HEK293T (cell line): ENCODE data around the gene SMAD6.
"Not testable (repeated sequence)": the region's sequence is repeated elsewhere in the genome, so short reads cannot be mapped to it uniquely, and the experiment has no call there.

Experiments
- CTCF ChIA-PET: fragments of 350-600 bp; formaldehyde crosslinking; extraction: SDS; loops from one replicate; lab custom pipeline; 2021; ENCODE audit warnings: antibody characterized with exemption, inconsistent platforms; lab: Yijun Ruan, JAX
- POLR2A ChIA-PET: fragments of 350-600 bp; formaldehyde crosslinking; extraction: SDS; loops from one replicate; lab custom pipeline; 2020; ENCODE audit warnings: antibody characterized with exemption, inconsistent platforms; lab: Yijun Ruan, JAX
- DNase-seq: peaks from one replicate; pipeline ENCODE4 v3.0.0; 2012; ENCODE audit warnings: mixed read lengths; ENCODE audit errors: extremely low spot score
- ARNT ChIP-seq: fragments of 450-650 bp; IDR thresholded peaks from 2 replicates; pipeline ENCODE4 v1.6.1; 2017; ENCODE audit warnings: mild to moderate bottlenecking
- BHLHE40 ChIP-seq: fragments of 450-650 bp; IDR thresholded peaks from 2 replicates; pipeline ENCODE4 v1.6.1; 2016; ENCODE audit warnings: mild to moderate bottlenecking, moderate library complexity, borderline replicate concordance
- CTBP1 ChIP-seq: fragments of 450-650 bp; IDR thresholded peaks from 2 replicates; pipeline ENCODE4 v1.6.1; 2016; ENCODE audit warnings: borderline replicate concordance
- ELF4 ChIP-seq: fragments of 450-650 bp; IDR thresholded peaks from 2 replicates; pipeline ENCODE4 v1.6.1; 2017; ENCODE audit warnings: antibody characterized with exemption
- FOXA1 ChIP-seq: fragments of 450-650 bp; IDR thresholded peaks from 2 replicates; pipeline ENCODE4 v1.6.1; 2016; ENCODE audit warnings: mild to moderate bottlenecking
- FOXK2 ChIP-seq: fragments of 450-650 bp; IDR thresholded peaks from 2 replicates; pipeline ENCODE4 v1.6.1; 2016; ENCODE audit warnings: mild to moderate bottlenecking
- FOXM1 ChIP-seq: fragments of 450-650 bp; IDR thresholded peaks from 2 replicates; pipeline ENCODE4 v1.6.1; 2017; ENCODE audit warnings: mild to moderate bottlenecking, borderline replicate concordance
- HDGF ChIP-seq: fragments of 450-650 bp; IDR thresholded peaks from 2 replicates; pipeline ENCODE4 v1.6.1; 2017; ENCODE audit warnings: antibody characterized with exemption, borderline replicate concordance
- L3MBTL2 ChIP-seq: fragments of 450-650 bp; conservative IDR thresholded peaks from 2 replicates; pipeline ENCODE4 v1.6.1; 2016; ENCODE audit warnings: mild to moderate bottlenecking
- LEF1 ChIP-seq: fragments of 450-650 bp; IDR thresholded peaks from 2 replicates; pipeline ENCODE4 v1.6.1; 2017; ENCODE audit warnings: mild to moderate bottlenecking, borderline replicate concordance
- NFRKB ChIP-seq: fragments of 450-650 bp; IDR thresholded peaks from 2 replicates; pipeline ENCODE4 v1.6.1; 2016; ENCODE audit warnings: mild to moderate bottlenecking, moderate library complexity
- SP1 ChIP-seq: fragments of 450-650 bp; IDR thresholded peaks from 2 replicates; pipeline ENCODE4 v1.6.1; 2017
- SUZ12 ChIP-seq: fragments of 450-650 bp; IDR thresholded peaks from 2 replicates; pipeline ENCODE4 v1.6.1; 2016; ENCODE audit warnings: mild to moderate bottlenecking
- TARDBP ChIP-seq: fragments of 450-650 bp; IDR thresholded peaks from 2 replicates; pipeline ENCODE4 v1.6.1; 2016
- ZNF384 ChIP-seq: fragments of 450-650 bp; IDR thresholded peaks from 2 replicates; pipeline ENCODE4 v1.6.1; 2016
- TF ChIP-seq, protein P1 (sequence below): fragments of 450-650 bp; IDR thresholded peaks from 2 replicates; pipeline ENCODE4 v1.6.1; 2016

SMAD6 gene

DNA sequence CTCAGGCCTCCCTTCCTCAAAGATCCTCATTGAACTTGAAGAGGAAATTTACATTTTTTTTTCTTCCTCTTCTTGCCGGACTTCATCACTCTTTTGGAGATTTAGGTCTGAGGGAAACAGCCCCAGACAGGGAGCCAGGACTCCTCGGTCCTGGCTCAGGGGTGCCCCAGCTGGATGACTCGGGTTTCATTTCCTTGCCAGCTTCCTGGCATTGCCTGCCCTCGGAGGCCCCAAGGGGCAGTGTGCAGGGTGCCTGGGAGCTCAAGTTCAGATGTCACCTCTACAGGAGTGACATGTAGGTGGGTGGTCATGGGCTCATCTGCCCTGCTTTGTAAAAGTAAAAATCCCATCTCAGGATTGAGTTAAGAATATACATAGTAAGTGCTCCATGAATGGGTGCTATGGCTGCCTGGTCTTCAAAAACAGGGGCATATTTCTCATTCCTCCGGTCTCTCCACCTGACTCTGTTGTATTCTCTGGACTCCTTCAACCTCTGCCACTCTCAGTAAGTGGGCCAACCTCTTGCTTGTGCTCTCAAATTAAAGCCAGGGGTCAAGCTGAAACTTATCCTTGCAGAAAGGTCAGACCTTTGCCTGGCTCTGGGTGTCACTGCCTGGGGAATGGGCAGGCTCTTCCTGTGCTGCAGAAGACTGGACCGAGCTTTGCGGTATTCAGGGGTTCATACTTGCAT is 51.8 kb downstream of the SMAD6 start:
- DNase-seq = no peak
- CTCF ChIA-PET = interaction anchor here (0.9 kb wide), 1 partner anchor 98 kb away, joined by 3 read pairs; no protein-coding TSS in a partner anchor
- TF ChIP-seq HDGF = no peak
- no peak for TF ChIP-seq SP1
- TF ChIP-seq NFRKB = no peak
- TF ChIP-seq FOXA1 = no peak
- no peak for TF ChIP-seq ZNF384
- TF ChIP-seq SUZ12 = no peak
- TF ChIP-seq CTBP1 = no peak
- no peak for TF ChIP-seq L3MBTL2
- TF ChIP-seq ARNT = no peak
- no peak for TF ChIP-seq TARDBP
- no peak for TF ChIP-seq ELF4
- TF ChIP-seq BHLHE40 = no peak
- POLR2A ChIA-PET = no interaction called here

DNA sequence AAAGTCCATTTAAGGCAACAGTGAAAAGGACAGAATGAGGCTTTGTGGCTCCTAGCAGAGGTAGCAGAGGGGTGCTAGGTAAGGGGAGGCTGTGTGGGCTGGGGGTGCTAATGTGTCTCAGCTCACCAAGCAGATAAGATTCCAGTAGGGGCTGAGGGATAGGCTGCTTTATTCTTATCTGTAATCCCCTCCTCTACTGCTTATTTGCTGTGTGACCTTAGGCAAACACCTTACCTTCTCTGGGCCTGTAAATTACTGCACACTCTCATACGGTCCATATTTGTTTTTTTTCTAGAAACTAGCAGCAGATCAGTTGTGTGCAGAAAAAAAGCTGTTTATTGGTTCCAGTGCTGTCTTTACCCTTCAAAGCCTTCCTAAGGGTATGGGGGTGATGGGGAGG is 52.8 kb downstream of the SMAD6 start:
- DNase-seq = no peak
- TF ChIP-seq, protein P1, sequence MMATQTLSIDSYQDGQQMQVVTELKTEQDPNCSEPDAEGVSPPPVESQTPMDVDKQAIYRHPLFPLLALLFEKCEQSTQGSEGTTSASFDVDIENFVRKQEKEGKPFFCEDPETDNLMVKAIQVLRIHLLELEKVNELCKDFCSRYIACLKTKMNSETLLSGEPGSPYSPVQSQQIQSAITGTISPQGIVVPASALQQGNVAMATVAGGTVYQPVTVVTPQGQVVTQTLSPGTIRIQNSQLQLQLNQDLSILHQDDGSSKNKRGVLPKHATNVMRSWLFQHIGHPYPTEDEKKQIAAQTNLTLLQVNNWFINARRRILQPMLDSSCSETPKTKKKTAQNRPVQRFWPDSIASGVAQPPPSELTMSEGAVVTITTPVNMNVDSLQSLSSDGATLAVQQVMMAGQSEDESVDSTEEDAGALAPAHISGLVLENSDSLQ = no peak
- TF ChIP-seq LEF1 (no peak), BHLHE40 (no peak), SUZ12 (no peak), ZNF384 (no peak), CTBP1 (no peak)
- POLR2A ChIA-PET = no interaction called here
- CTCF ChIA-PET = no interaction called here

DNA sequence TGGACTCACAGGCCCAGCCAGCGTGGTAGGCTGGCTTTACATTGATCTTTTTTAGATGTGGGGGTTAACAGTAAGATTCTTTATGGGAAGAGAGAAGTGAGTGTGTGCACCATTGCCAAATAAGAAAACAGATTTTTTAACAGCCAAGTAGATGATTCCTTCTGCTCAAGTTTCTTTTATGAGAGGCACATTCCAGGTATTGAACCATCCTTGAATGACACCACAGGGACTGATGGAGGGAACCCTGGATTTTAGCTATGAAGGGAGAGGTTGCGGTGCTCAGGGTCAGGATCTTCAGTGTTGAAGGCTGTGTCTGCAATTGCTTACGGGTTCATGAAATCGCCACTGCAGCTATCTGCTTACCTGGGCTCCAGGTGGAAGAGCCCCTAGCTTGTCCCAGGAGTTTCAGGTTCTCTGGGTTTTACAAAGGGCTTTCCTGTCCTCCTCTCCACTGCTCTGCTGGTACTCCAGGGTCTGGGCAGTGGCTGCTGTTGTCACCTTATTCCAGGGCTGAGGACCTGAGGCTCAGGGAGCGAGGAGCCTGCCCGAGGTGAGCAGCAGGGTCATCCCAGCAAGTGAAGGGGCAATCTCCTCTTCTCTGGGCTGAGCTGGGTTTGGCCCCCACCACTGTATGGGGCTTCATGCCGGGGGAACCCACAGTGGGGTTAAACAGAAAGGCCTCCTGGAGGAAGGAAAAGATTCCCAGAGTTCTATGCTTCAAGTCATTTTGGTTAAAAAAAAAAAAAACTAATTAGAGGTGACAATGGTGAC is 53.4 kb downstream of the SMAD6 start:
- ChIA-PET POLR2A (no interaction called here), CTCF (interaction anchor here (0.6 to 0.7 kb wide), 2 partner anchors 13 to 35 kb away, joined by 5 to 6 read pairs; no protein-coding TSS in a partner anchor)
- no peak for TF ChIP-seq SP1
- TF ChIP-seq BHLHE40 = no peak
- TF ChIP-seq NFRKB = no peak
- TF ChIP-seq ZNF384 = no peak
- no peak for TF ChIP-seq SUZ12
- no peak for TF ChIP-seq FOXA1
- TF ChIP-seq LEF1 = no peak
- TF ChIP-seq, protein P1 = no peak
- no peak for TF ChIP-seq CTBP1
- TF ChIP-seq FOXM1 = no peak
- TF ChIP-seq FOXK2 = no peak
- TF ChIP-seq TARDBP = no peak
- no peak for TF ChIP-seq ARNT
- TF ChIP-seq HDGF = no peak
- no peak for TF ChIP-seq ELF4
- TF ChIP-seq L3MBTL2 = no peak
- DNase-seq = no peak

DNA sequence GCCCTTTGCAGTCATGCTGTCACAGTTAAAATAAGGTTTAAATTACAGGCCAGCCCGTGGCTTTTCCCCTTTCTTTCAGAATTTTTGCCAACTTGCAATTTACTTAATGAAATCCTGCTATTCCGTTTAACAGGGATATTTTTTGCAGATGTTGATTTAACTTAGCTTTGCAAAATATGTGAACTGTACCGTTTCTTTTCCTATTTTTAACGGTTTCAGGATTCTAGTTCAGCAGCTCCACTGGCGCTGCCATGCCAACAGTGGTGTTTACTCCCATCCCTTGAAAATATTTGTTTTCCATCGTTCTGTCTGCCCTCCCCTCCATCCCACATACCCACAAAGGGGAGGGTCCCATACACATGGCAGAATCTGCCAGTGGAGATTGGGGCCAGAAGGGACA is 54.3 kb downstream of the SMAD6 start:
- CTCF ChIA-PET = interaction anchor here (0.6 to 0.7 kb wide), 2 partner anchors 12 to 35 kb away, joined by 5 to 6 read pairs; no protein-coding TSS in a partner anchor
- DNase-seq = no peak
- TF ChIP-seq FOXM1 (no peak), NFRKB (no peak), ZNF384 (no peak), ARNT (no peak), CTBP1 (no peak), HDGF (no peak), L3MBTL2 (no peak), LEF1 (no peak), ELF4 (no peak), SUZ12 (no peak), FOXA1 (no peak), FOXK2 (no peak), TARDBP (no peak), SP1 (no peak), BHLHE40 (no peak)
- TF ChIP-seq, protein P1 = no peak
- POLR2A ChIA-PET = no interaction called here

DNA sequence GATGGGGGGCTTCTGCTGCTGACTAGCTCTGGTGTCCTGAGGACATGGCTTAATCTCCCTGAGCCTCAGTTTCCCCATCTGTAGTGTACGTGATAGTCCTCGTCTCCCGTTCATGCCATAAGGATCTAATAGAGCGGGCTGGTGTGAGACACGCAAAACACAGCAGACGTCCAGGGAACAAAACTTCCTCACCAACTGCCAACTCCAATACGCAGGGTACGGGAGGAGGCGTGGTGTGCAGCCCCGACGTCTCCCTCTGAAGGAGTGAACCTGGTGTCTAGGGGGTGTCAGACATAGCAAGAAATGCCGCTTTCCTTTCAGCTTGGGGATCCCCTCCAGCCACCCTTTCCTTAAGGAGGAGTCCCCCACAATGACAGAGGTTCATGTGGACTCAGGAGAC is 55.0 kb downstream of the SMAD6 start:
- CTCF ChIA-PET = no interaction called here
- POLR2A ChIA-PET = no interaction called here
- no peak for DNase-seq
- TF ChIP-seq SP1 (no peak), BHLHE40 (no peak)

DNA sequence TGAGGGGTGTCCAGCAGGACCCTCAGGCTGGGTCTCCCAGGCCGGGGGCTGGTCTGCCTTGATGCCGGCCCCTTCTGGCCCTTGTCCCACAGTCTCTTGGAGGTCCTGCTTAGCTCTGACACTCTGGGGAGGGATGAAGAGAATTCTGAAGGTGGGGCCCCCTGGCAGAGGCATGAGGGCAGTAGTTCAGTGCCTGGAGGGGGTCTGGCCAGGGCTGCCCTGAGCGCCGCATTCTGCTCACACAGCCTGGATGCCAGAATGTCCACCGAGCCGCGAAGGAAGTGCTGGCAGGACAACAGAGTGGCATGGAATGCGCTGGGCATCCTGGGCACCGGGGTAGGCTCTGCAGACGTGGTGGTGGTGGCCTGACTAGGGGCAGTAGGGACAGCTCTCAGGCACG is 55.5 kb downstream of the SMAD6 start:
- DNase-seq = no peak
- CTCF ChIA-PET = no interaction called here
- TF ChIP-seq FOXA1 (no peak), ELF4 (no peak), BHLHE40 (no peak), FOXK2 (no peak), CTBP1 (no peak), TARDBP (no peak), NFRKB (no peak), LEF1 (no peak), ZNF384 (no peak), HDGF (no peak), L3MBTL2 (no peak), SUZ12 (no peak), FOXM1 (no peak), ARNT (no peak)
- TF ChIP-seq, protein P1 = no peak
- POLR2A ChIA-PET = no interaction called here

DNA sequence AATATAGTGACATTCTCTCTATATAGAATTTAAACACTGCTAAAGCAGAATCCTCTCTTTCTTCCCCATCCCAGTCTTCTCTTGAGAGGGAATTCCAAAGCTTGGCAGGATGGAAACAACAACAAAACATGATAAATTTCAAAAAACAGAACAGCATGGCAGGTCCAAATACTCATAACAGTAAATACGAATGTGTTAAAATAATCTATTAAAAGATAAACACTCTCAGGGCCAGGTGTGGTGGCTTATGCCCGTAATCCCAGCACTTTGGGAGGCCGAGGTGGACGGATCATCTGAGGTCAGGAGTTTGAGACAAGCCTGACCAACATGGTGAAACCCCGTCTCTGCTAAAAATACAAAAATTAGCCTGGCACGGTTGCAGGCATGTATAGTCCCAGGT is 56.2 kb downstream of the SMAD6 start:
- CTCF ChIA-PET, DNase-seq, POLR2A ChIA-PET: not testable (repeated sequence)
